GM18508 (cell line): ENCODE measurements around the gene GRID1.

Experiments used
- ATAC-seq: cut with Tn5 transposase; IDR thresholded peaks from one replicate; pipeline ENCODE4 v1.9.1; 2021; ENCODE audit warnings: moderate number of reproducible peaks; ENCODE audit not compliant: insufficient read depth, unreplicated experiment

Gene GRID1

DNA sequence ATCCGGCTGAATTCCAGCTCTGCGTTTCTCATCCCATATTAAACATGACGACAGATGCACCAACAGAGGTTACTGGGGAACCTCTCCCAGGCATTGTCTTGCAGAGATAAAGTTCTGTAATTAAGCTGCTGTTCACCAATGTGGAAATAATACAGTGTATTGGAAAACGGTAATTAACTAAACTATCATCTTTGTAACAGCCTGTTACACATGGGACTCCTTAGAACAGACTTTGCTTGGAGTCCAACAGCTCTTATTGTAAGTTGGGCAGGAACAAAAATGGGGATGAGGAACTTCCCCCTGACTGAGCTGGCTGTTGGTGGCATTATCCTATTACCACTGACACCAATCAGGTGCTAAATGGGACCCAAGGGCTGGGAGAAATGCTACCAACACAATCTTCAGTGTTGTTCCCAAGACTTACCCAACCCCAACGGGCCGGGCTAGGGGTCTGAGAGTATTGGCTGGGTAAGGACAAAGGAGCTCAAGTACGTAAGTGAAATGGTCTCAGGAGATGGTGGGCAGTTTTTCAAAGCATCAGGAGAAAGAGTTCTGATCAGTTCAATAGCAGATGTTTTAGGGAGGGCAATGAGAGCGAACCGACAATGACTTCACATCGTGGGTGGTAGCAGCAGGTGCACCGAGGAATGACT is 759.4 kb downstream of the GRID1 start:
- no peak for ATAC-seq

DNA sequence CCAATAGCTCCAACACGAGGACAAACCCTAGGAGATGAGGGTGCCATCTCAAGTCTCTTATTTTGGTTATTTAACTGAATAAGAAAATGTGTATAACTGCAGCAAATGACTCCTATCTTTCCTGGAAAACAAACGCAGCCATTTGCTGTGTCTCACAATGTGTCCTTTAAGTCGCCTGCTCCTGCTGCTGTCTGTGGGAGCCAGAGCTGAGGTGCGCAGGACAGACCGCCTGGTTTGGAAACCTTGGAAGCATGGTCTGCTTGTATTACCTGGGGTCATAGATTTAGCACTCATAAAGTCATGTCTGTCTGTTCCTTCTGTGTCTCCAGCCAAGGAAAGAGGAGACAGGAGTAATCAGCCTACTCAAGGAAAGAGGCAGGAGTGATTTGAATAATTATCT is 760.2 kb downstream of the GRID1 start:
- no peak for ATAC-seq

DNA sequence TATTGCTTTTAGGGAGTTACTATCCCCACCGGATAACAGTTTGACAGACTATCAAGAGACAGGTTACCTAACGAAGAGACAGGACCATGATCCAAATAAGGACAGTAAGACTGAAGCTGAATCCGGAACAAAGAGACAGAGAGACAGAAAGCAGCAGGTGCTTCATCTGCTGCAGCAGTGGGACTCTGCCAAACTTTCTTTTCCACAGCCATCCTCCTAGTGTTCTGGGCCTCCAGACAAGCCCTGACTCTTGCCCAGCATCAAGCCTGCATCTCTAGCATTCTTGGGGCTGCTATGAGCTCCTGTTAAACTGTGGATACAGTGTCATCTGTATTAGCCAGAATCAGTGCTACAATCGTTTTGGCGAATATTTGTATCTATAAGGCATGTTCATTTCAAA is 761.7 kb downstream of the GRID1 start:
- ATAC-seq = no peak

DNA sequence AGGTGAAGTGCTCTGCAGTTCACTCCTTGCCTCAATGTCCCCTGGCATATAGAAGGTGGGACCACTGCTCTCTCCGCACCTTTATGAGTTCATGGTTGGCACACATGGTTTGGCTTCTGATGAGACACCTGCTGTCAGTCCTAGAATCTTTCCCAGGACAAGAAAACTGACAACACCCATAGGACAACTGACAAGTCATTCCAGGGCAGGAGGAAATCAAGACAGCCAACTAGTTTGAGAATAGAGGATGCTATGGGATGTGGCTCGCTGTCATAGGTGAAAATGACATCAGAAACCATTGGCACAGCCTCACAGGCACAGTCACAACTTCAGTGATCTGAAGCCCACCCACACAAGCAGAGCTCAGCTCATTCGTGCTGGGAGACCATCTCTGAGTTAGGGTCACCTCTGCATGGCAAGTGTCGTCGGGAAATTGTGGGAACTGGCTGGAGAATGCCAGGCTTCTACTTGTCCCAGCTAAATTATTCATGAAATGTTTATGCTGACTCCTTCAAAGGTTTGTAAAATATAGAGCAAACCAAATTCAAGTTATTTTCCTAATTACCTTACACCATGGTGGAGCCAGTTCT is 762.4 kb downstream of the GRID1 start:
- ATAC-seq = no peak

DNA sequence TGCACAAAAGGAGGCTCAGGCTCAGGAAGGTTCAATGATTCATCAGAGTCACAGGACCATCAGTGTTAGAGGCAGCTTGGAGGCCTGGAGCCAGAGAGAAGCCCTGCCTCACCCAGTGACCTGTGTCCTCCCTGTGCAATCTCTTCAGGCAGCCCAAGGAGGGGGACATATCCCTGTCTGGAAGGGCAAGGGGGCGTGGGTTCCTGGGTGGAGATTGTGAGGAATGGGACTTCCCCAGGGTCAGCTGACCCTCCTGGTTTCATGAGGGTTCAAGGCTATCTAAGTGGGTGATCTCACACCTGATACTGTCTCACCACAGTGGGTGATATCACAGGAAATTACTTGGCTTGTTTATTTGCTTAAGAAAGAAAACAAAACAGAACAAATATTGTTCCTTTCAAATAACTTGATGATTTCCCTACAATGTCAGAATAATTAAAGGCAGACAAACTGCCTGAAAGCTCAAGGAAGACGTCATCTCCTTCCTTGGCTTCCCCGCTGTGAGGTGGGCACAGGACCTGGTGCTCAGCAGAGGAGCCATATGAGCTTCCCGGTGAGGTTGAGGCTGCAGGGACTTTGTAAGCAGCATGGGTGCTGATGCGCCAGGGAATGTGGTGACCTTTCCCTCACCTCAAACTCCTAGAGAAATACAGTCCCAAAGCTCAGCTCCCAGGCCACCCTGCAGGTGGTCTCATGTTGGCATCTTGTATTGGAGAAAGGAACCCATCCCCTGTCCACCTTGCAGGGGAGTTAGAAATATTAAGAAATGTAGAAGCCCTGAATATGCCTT is 763.2 kb downstream of the GRID1 start:
- no peak for ATAC-seq

DNA sequence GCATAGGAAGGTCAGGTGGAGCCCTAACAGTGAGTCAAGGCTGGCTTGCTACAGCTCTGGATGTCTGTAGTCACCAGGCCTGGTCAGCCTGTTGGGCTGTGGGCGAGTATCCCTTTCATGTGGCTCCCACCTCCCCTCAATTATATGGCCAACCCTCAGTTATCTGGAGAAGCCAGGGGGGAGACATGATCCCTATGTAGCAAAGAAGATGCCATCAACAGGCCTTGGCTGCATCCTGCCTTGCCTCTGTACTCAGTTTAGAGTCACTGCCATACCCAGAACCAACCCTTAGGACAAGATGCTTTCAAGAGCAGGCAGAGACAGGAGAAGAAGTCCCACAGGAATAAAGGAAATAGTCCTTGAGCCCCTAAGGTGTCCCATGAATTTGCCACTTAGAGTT is 763.9 kb downstream of the GRID1 start:
- ATAC-seq = no peak

DNA sequence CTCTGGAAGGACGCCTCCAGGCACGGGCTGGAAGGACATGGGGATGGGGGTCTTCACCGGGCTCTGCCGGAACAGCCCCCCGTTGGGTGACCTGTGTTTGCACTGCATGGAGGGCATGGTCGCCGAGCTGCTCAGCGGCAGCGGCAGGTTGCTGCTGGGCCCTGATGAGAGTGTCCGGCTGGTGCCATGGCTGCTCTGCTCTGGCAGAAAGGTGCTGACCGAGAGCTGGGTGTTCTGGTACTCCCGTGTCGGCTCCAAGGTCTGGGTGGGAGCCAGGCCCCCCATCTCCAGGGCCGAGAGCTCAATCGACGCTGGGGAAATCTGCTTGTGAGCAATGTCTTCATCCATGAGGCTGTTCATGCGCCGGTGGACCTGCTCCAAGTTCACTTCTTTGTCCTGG is 764.3 kb downstream of the GRID1 start:
- no peak for ATAC-seq

DNA sequence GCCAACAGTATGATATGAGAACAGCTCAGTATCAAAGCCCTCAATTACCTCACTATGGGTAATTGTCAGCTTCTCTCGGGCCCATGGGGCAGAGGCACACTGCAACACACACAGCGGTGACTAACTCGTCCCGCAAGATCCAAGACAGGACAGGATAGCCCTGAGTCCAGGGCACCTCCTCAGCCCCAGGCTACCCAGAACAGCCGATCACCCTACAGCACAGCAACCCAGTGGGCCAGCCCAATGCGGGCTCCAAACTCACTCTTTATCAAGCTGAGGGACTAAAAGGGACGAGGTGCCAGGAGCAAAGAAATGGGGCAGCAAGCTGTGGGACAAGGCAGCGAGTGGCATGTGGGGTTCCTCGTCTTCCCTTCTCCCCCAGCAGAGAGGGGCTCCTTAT is 765.1 kb downstream of the GRID1 start:
- no peak for ATAC-seq

DNA sequence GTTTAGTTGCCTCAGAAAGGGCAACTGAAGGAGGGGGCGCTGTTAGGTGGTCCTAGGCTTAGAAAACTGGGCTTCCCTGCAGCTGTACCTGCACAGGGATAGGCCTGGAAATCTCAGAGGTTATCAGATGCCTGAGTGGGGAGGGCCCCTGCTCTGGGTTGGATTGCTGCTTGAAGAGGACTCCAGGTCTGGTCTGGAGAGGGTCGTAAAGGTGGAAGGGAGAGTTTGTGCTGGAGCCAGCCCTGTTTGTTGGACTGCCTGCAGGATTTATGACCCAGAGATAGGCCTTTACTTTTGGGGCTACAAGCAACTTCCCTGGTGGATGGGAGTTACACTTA is 765.9 kb downstream of the GRID1 start:
- no peak for ATAC-seq

DNA sequence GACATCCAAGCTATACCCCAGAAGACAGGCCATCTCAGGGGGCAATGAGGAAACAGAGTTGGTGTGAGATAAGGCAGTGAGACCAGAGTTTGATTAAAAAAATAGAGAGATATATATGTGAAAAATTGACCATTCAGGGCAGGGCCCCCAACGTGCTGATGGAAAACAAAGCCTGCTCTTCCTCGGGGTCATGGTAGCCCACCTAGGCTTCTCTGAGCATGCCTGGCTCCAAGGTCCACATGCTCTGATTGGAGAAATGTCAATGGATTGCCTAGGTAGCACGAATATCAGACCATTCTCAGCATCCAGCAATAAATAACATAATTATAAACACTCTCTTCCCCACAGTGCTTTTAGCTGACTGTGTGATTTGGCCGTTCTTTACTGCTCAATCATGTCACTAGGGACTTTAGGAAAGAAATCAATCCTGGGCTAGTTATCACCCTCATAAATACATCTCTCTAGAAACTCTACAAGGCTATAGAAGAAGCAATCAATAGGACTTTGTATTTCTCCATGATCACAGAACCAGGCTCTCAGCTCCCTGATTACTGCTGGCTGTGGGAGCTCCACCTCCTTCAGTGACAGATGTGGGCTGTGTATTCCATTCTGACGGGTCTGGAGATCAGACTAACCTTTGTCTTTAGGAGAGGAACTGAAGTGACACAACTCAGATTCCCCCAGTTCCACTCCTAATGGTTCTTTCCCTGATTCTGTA is 766.4 kb downstream of the GRID1 start:
- ATAC-seq = no peak

DNA sequence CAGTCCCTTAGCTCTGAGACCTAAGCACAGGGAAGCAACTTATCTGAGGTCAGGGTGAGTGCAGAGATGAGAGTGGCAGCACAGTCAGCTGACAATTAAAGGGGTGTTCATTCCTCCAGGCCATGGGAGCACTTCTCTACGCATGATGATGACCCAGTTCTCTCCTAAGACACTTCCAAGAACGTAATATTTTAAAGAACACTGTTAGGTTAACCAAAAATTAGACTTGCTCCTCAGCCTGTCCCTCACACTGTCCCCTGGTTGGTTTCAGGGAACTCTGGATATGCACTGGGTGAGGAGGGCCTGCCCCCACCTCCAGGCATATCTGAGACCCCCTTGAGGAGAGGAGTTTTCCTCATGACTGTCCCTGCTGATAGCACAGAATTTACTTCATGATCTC is 767.5 kb downstream of the GRID1 start:
- ATAC-seq = no peak

DNA sequence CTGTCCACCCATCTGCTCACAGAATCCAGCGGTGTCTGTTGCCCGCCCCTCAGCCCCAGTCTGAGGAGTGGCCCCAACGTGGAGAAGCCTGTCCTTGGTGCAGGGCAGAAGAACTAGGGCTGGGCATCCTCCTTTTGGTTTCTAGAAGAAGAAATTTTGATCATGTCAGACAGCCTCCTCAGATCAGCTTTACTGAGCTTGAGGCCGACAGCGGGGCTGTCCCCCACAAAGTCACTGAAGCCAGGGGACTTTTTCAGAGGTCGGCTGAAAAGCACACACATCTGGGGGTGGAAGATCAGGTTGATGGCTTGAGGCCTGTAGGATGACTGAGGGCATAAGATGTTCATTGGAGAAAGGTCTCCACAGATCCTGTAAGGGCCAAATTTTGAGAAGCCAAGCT is 767.9 kb downstream of the GRID1 start:
- ATAC-seq = no peak

DNA sequence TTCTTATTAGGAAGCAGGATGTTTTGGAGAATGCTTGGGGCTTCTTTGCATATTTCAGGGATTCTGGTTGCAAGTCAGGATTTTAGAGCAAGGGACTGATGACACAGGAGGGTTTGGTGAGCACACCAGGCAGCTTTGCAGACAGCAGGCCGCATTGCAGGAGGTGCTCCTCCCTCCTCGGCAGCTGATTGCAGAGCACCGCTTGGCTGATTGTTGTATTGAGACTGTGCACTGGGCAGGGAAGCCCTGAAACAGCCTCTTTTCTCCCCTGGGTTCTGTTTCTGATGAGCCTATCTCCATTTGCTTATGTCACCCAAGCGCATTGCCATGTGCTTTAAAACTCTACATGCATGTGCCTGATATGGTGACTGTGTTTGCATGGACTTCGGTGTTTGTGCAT is 769.6 kb downstream of the GRID1 start:
- ATAC-seq = no peak

DNA sequence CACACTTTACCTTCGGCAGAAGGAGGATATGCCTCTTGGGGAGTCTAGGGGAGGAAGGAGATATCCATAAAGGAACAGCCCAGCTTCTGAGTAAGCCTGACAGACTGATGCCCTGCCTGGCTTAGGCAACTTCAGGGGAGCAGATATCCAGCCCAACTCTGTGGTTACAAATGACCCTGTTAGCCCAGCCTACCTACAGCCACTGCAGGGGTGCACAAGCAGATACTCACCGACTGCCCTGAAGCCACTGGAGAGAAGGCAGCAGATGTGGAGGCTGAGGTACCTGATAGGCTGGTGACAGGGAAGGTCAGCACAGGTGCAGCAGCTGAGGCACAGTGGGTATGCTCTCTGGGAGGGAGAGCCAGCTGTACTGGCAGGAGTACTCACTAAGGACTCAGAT is 770.2 kb downstream of the GRID1 start:
- no peak for ATAC-seq

DNA sequence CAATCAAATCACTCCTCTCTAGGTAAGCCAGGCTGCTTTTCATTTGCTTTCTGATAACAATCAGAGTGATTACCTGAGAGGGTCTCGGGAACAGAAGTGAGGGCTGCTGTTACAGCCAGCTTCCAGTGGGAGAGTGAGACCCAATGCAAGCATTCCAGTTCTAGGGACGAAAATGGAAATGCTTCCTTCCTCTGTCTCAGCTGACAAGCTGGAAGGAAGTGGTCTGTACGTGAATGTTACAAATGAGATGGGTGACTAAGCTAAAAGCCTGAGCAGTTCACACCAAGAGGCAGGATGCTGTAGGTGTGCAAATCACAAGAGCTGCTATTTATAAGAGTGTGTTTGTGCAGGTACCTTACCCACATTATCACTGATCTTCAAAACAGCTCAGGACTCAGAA is 772.4 kb downstream of the GRID1 start:
- no peak for ATAC-seq

DNA sequence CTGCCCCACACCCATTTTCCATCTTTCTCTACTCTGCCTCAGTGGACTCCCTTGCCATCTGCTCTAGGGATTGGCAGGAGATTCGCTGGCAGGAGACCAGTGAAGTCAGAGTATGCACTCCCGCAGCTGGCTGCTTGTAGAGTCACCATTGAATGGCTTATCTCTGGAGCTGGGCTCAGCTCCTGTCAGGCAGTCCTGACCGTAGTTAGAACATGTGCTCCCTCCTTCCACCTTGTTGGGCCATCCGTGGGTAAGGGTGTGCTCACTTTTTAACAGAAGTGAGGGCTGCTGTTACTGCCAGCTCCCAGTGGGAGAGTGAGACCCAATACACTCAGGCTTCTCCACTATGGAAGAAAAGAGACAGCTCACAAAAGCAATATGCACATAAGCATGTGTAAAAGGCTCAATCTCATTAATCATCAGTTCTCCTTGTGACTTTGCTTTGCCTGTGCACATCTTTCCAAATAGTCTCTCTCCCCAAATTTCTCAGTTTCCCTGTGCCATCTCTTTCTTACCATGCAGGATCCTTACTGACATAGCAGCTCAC is 773.3 kb downstream of the GRID1 start:
- no peak for ATAC-seq

DNA sequence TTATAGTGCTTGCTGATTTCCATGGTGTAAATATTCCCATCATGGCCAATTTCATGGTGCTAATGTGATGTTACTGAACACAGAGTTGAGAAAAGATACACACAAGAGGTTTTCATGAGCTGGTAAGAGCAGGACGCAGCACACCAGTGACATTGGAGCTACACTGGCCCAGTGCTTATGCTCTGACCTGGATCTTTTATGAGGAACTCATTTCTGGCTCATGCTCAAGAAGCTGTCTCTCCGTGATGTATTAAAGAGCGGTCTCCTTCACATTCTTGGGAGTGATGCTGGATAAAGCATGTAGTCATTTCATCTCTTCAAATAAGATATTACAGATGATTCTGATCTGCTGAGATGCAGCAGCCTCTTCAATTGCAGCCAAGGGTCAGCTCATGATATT is 785.2 kb downstream of the GRID1 start:
- no peak for ATAC-seq

DNA sequence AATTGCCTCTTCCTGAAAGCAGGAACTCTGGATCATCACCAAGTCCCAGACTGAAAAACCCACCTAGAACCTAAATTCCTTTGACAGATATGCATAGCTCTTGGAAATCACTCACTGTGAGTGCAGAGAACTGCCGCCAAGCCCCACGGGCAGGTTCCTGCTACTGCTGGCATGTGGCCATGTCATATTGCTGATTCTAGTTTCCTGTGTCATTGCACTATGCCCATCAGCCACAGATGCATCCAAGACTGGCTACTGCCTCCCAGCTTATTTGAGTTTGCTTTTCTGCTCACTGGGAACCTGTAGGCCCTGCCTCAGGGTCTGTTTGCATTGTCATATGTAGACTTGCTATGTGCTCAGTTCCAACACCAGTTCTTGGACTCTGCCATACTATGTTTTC is 786.0 kb downstream of the GRID1 start:
- no peak for ATAC-seq

DNA sequence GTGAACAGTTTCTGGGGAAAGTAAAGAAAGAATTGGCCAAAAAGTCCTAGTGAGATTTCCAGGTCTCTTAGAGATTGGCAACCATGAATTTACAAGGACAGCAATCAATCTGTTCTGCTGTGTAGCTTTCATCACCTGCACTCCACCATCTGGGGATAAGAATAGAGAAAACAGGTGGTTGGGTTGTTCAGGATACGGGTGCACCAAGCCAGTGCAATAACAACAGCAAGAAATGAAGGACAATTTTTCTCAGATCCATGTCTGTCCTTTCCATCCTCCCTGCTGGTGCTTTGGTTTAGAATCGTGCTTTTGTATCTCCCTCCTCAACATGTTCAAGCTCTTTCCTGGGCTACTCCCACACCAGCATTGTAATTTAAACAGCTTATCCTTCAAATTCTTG is 787.7 kb downstream of the GRID1 start:
- no peak for ATAC-seq

DNA sequence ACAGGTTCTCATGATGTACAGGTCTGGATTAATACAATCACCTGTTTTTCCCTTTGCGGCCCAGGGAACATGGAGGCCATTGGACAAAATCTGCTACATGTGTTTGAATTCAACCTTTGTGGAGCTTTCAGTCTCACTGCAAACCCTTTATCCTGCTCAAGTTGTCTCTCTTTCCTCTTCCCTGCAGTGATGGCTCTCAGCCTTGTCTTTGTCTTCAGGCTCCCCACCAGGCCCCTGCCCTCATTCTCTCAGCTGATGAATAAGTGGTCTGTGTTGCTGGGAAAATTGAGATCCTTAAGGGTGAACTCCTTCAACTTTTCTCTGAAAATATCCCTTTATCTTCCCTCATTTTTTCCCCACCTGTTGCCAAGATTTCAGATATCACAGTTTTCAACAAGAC is 791.2 kb downstream of the GRID1 start:
- no peak for ATAC-seq

DNA sequence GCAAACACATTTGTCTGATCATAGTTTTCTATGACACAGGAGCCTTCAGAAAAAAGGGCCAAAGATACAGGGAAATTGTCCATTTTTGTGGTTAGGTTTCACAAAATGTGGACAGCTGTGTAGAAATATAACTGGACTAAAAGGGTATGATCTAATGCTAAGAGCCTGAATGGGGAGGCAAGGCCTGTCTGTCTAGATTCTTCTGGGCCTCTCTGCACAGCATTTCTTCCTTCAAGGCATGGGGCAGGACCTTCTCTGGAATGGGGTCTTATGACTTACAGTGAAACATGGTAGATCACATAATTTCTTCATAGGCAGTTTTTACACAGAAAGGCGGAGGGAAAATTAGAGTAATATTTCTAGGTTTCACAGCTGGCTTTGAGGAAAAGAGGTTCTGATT is 795.7 kb downstream of the GRID1 start:
- no peak for ATAC-seq
